ENCODE results near the gene NFATC2. TPM values are rescaled to one million over a fixed set of nuclear protein-coding genes. Genes with fewer than 3 reads are reported as not detected.
"Not testable (repeated sequence)": the region's sequence is repeated elsewhere in the genome, so short reads cannot be mapped to it uniquely, and the experiment has no call there.

Gene NFATC2
- total RNA-seq, 2 donors from 2014 or later = 5.7 to 7.0 TPM

DNA sequence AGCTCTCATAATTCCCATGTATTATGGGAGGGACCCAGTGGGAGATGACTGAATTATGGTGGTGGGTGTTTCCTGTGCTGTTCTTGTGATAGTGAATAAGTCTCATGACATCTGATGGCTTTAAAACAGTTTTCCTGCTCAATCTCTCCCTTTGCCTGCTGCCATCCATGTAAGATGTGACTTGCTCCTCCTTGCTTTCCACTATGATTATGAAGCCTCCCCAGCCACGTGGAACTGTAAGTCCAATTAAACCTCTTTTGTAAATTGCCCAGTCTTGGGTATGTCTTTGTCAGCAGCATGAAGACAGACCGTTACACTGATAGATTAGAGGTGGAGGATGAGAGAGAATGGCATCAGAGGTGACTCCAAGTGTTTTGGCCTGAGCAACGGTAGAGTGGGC lies 198.7 kb downstream of the NFATC2 start:
- DNase-seq; ATAC-seq; intact Hi-C loops (cut with DNase I): not testable (repeated sequence)

DNA sequence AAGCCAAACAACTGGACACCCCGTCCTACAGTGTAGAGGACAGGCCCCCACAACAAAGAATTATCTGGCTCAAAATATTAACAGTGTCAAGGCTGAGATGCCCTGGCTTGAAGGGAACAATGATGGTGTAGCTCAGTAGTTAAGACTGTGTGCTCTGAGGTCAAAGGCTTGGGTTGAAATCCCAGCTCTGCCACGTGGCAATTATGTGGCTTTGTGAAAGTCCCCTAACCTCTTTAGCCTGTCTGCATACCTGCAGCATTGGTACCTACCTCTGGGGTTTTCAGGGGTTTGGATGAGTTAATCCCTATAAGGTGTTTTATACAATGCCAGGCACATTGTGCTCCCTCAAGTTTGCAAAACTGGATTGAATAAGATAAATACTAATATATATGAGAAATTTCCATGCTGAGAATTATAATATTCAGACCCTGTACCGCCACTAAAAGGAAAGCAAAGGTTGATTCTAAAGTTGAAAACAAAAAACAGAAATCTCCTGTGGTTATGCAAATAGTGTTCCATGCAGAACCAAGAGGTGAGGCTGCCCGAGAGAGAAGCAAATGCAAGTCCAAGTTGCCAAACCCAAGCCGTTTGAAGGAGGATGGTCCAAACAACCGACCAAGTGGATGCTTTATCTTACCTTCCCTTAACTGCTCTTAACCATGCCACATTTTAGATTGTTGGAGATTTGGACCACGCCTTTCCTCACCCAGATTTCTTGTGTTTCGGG lies 199.8 kb downstream of the NFATC2 start:
- no peak for ATAC-seq
- DNase-seq = no peak
- intact Hi-C loops (cut with DNase I) = no loop called here

DNA sequence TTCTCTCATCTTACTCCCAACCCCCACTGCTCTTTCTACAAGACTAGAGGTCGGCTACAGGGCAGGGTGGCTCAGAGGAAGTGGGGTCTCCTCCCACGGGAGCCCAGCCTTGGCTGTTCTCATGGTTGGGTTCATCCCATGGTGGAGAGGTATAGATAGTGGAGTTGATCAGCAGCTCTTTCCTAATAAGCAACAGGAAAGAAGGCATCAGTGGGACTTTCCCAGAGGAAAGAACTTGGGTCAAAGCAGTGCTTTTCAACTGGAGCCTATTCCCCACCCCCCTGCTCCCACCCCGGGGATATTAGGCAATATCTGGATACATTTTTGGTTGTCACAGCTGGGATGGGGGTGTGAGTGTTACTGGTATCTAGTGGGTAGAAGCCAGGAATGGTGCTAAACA lies 200.9 kb downstream of the NFATC2 start:
- DNase-seq (no peak), ATAC-seq (no peak)
- intact Hi-C loops (cut with DNase I) = no loop called here

DNA sequence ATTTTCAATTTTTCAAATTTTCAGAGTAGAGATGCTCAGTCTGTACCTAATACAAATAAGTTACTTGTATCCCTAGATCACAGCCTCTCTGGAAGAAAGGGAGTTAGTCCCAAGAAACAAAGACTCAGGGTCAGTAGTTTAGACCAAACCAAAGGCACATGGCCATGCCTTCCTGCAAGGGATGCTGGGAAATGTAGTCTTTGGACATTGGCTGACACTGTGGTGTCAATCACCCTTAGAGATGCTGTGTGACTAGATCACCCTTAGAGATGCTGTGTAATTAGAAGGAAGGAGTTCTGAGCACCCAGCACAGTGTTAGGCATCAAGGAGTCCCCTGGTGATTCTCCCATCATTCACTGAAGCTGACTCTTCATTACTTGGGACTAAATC lies 202.1 kb downstream of the NFATC2 start:
- no peak for DNase-seq
- intact Hi-C loops (cut with DNase I) = no loop called here
- ATAC-seq = no peak

DNA sequence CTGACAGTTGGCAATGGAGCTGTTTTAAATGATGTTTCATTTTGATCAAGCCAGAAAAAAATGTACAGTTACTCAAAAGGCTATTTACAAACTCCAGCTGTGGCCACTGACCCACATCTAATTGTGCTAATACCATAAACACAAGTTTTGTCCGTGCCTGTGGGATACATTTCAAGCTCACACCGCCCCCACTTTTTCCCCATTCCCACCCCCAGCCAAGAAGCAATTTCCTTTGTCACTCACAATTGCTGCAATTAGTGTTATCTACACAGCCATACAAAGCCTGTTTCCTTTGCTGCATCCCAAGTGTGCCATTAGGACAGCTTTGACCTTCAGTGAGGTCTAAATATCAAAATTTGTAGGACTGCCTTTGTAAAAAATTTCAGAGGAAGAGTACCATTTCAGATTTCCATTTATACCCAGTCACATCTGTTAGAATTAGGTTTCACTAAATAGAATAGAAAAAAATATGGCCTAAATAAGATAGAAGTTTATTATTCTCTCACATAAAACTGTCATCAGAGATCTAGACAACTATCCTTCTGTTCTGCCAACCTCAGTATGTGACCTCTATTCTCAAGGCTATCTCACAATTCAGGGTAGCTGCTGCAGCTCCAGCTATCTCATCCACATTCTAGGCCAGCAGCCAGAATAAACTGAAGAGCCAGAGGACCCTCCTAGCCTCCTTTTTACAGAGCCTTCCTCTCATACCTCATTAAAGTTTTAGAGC lies 202.6 kb downstream of the NFATC2 start:
- DNase-seq (no peak), ATAC-seq (no peak)
- intact Hi-C loops (cut with DNase I) = no loop called here

DNA sequence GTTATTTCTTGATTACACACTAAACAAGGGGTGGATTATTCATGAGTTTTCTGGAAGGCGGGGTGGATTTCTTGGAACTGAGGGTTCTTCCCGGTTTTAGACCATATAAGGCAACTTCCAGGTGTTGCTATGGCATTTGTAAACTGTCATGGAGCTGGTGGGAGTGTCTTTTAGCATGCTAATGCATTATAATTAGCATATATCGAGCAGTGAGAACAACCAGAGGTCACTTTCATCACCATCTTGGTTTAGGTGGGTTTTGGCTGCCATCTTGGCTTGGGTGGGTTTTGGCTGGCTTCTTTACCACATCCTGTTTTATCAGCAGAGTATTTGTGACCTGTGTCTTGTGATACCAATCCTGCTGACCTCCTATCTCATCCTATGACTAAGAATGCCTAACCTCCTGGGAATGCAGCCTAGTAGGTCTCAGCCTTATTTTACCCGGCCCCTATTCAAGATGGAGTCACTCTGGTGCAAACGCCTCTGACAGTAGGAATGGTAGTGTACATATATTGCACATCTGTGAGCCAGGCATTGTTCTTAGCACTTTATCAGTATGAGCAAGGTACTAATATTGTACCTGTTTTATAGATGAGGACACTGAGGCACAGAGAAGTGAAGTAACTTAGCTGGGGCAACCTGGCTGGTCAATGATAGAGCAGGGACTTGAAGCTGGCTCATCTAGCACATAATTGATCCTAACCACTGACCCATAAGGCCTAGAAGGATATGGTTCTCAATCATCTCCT lies 203.7 kb downstream of the NFATC2 start:
- no peak for DNase-seq

DNA sequence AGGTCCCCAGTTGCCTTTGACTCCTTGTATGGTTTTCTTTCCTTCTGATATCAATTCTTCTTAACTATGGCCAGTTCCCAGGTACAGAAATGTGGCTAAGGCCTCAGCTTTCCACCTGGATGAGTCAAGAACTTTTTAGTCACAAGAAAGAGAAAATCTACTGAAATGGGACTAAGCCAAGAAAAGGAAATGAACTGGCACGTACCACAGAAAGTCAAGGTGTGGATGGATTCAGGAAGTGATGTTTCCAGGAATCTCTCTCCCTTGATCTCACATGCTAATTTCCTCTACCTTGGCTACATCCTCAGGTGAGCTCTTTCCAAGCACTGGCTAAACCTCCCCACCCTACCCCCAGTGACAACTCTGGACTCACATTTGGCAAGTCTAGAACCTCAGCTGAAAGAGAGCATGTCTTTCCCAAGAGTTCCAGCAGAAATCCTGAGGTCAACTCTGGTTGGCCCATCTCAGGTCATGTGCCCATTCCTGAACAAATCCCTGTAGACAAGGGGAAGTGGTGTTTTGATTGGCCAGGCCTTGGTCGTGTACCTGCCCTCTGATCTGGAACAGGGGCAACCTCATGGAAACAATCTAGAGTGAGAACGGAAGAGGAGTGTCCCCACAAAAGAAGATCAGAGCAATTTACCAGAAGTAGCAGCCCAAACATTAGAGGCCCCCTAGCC lies 205.3 kb downstream of the NFATC2 start:
- intact Hi-C loops (cut with DNase I) = no loop called here
- no peak for DNase-seq
- ATAC-seq = no peak

More for the DNA sequence above, 203.7 kb downstream of the NFATC2 start:
- intact Hi-C loops (cut with DNase I) = no loop called here
- ATAC-seq = no peak

Small RNAs within 50 kb of the gene (microRNA-seq; reads per million reads assigned to microRNA genes)
- gene MIR3194 = 0 reads per million in 2 donors

Other genes starting within 250 kb of the NFATC2 start
- gene ATP9A, start 225.7 kb upstream of the NFATC2 start, total RNA-seq = 10 to 100 TPM; 27.6 to 28.0 TPM